Fibroblast of villous mesenchyme (primary cell): ENCODE data around the gene MYO3A. TPM values are rescaled to one million over a fixed set of nuclear protein-coding genes. Genes with fewer than 3 reads are reported as not detected.
"Not testable (repeated sequence)": the region's sequence is repeated elsewhere in the genome, so short reads cannot be mapped to it uniquely, and the experiment has no call there.

Source experiments
- DNase-seq: peaks from one replicate; pipeline ENCODE4 v3.0.0-alpha.2; 2010; ENCODE audit warnings: low read depth
- H3K4me3 ChIP-seq: 2 replicates; pipeline ENCODE4 v1.5.1; 2011; ENCODE audit warnings: low read depth, mild to moderate bottlenecking, low read length
- CTCF ChIP-seq: IDR thresholded peaks from 2 replicates; pipeline ENCODE4 v1.5.1; 2012; ENCODE audit warnings: low read depth, mild to moderate bottlenecking, low read length; ENCODE audit not compliant: insufficient read depth
- total RNA-seq: library from RNA; depleted of rRNA; stranded (reverse); fragments of >200 nt; gene quantifications from 2 replicates; pipeline ENCODE4 v1.2.3, GENCODE V29; 2012

The MYO3A gene
- total RNA-seq, 1 donor = not detected

DNA sequence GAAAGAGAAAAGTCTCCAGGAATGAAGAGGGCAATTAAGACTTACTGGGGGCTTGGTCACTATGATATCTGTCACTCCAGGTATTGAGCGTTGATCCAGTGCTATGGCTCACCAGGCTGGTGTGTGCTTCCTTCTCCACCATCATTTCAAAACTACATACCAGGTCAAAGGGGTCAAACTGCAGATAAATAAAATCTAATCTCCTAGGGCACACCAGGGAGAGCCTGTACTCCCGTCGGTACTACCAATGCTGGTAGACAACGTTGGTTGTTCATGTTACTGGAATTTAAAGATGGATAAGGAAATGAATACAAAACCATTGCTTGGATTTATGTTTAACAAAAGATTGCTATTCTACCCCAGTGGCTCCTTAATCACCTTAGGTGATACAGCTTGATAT, 118.3 kb downstream of the MYO3A start:
- no peak overlapping the region for H3K4me3 ChIP-seq
- no peak for TF ChIP-seq CTCF
- DNase-seq = no peak

DNA sequence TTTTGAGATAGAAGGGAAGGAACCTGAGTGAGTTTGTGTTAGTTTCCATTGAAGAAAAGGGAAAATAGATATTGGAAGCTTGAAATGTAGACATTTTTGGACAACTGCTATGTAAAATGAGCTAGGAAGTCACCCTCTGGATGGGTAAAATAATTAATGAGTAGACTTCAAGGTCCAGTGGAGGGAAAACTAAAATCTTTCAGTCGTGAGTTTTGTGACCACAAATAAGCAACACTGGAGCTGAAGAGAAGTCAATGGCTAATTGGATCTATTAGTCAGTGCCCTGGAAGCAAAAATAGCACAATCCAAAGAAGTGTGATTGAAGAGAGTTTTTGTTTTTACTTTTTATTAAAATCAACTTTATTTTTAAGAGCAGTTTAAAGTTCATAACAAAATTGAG, 123.4 kb downstream of the MYO3A start:
- no peak for DNase-seq
- no peak for TF ChIP-seq CTCF

DNA sequence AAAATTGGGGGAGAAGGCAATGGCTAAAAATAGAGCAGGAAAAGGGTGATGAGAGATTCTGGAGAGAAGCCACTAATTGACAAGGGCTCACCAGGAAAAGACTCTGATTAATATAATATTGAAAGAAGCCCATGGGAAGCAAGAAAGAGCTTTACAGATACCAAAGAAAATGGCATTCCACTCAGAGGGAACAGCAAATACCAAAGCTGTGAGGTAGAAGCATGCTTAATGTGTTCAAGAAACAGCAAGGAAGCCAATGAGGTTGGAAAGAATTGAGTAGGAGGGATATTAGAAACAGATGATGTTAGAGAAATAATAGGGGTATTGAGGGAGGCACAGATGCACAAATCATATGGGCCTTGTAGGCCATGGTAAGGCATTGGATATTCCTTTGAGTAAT, 130.1 kb downstream of the MYO3A start:
- DNase-seq = no peak
- H3K4me3 ChIP-seq = no peak overlapping the region
- TF ChIP-seq CTCF = no peak

More for the DNA sequence above, 123.4 kb downstream of the MYO3A start:
- H3K4me3 ChIP-seq = no peak overlapping the region

DNA sequence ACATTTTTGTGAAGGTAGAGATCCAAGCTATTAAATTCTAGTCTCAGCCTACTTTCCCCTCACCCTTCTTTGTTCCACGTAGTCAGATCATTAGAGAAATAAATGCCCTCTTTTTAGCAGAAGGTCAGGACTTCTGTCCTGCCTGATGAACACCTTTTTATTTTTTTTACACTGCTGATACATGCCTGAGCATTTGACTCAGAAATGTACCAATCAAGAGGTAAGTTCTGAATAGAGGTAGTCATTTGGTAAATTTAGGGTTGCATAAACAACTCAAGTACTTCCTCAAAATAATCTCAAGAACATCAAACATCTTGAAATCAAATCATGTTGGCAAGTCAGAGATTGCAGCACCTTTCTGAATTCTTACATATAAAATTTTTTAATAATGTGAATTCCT, 133.7 kb downstream of the MYO3A start:
- TF ChIP-seq CTCF = no peak
- H3K4me3 ChIP-seq = no peak overlapping the region
- DNase-seq = no peak

GRCh38 chr10:26080971-26081370, 146.9 kb downstream of the MYO3A start:
- H3K4me3 ChIP-seq, DNase-seq: not testable (repeated sequence)

GRCh38 chr10:26081459-26081858, 147.4 kb downstream of the MYO3A start:
- TF ChIP-seq CTCF = no peak
- no peak overlapping the region for H3K4me3 ChIP-seq
- DNase-seq = no peak

- H3K4me3 ChIP-seq = no peak overlapping the region
- no peak for DNase-seq
- no peak for TF ChIP-seq CTCF
Measured at GRCh38 chr10:26085549-26085948, 151.5 kb downstream of the MYO3A start.
